ENCODE results near the gene OSM. TPM values are rescaled to one million over a fixed set of nuclear protein-coding genes. Genes with fewer than 3 reads are reported as not detected.

OSM gene
- total and polyA plus RNA-seq, 3 experiments from 2014 or later, result 16.4 to 20.7 (median 18.9) TPM

GRCh38 chr22:30251711-30252110 lies 14.9 kb downstream of the OSM start:
- Histone ChIP-seq H3K4me3 (ENCODE audit: low read length) (no peak overlapping the region), H3K9me3 (ENCODE audit: low read length) (no peaks in the 10 kb centered on the region), H3K27ac (ENCODE audit: low read depth, low read length) (no peak overlapping the region), H3K4me1 (ENCODE audit: insufficient read depth, low read length) (peaks cover 9% of the 10 kb centered on the region), H3K36me3 (ENCODE audit: insufficient read depth, low read length) (no peaks in the 10 kb centered on the region), H3K27me3 (ENCODE audit: insufficient read depth, low read length, poor library complexity, severe bottlenecking) (no peaks in the 10 kb centered on the region)
- DNase-seq, result no peak
- H3K4me1 Mint-ChIP-seq, result peaks cover 14 to 17% (median 15%) of the 10 kb centered on the region in 3 donors
- no peaks in the 10 kb centered on the region for H3K9me3 Mint-ChIP-seq
- H3K36me3 Mint-ChIP-seq, result no peaks in the 10 kb centered on the region
- CTCF ChIA-PET, result no interaction called here
- no peak overlapping the region for H3K27ac Mint-ChIP-seq
- no peak overlapping the region for H3K4me3 Mint-ChIP-seq
- POLR2A ChIA-PET, result no interaction called here
- H3K27me3 Mint-ChIP-seq, result peaks cover 7 to 17% of the 10 kb centered on the region in 2 donors

GRCh38 chr22:30250661-30251267 lies 15.9 kb downstream of the OSM start:
- no peak overlapping the region for H3K27ac ChIP-seq (ENCODE audit: low read depth, low read length)
- no peaks in the 10 kb centered on the region for H3K36me3 ChIP-seq (ENCODE audit: insufficient read depth, low read length)
- H3K27ac Mint-ChIP-seq, result no peak overlapping the region
- no peak overlapping the region for H3K4me3 Mint-ChIP-seq
- H3K27me3 Mint-ChIP-seq, result peaks cover 9 to 23% of the 10 kb centered on the region in 2 donors
- H3K9me3 ChIP-seq (ENCODE audit: low read length), result no peaks in the 10 kb centered on the region
- H3K27me3 ChIP-seq (ENCODE audit: insufficient read depth, low read length, poor library complexity, severe bottlenecking), result no peaks in the 10 kb centered on the region
- H3K4me1 ChIP-seq (ENCODE audit: insufficient read depth, low read length), result peaks cover 16% of the 10 kb centered on the region
- ChIA-PET CTCF (no interaction called here), POLR2A (no interaction called here)
- no peaks in the 10 kb centered on the region for H3K36me3 Mint-ChIP-seq
- no peaks in the 10 kb centered on the region for H3K9me3 Mint-ChIP-seq
- DNase-seq, result no peak
- H3K4me3 ChIP-seq (ENCODE audit: low read length), result no peak overlapping the region
- peaks cover 18 to 26% (median 19%) of the 10 kb centered on the region in 3 donors for H3K4me1 Mint-ChIP-seq

GRCh38 chr22:30250039-30250565 lies 16.5 kb downstream of the OSM start:
- peak overlapping the region in 1 of 8 donors; percentile 27 for H3K27ac Mint-ChIP-seq

GRCh38 chr22:30249049-30250038 lies 17.3 kb downstream of the OSM start:
- POLR2A ChIA-PET, result no interaction called here
- no peak overlapping the region for H3K4me3 ChIP-seq (ENCODE audit: low read length)

More at GRCh38 chr22:30250039-30250565, 16.5 kb downstream of the OSM start:
- no peak for DNase-seq
- Mint-ChIP-seq H3K36me3 (no peaks in the 10 kb centered on the region), H3K4me3 (peak overlapping the region in 1 of 7 donors; percentile 24), H3K27me3 (peaks cover 9 to 23% of the 10 kb centered on the region in 2 donors), H3K4me1 (peaks cover 22 to 31% (median 24%) of the 10 kb centered on the region in 3 donors), H3K9me3 (no peaks in the 10 kb centered on the region)
- Histone ChIP-seq H3K9me3 (ENCODE audit: low read length) (no peaks in the 10 kb centered on the region), H3K36me3 (ENCODE audit: insufficient read depth, low read length) (no peaks in the 10 kb centered on the region), H3K27ac (ENCODE audit: low read depth, low read length) (no peak overlapping the region), H3K4me3 (ENCODE audit: low read length) (no peak overlapping the region), H3K4me1 (ENCODE audit: insufficient read depth, low read length) (peaks cover 19% of the 10 kb centered on the region), H3K27me3 (ENCODE audit: insufficient read depth, low read length, poor library complexity, severe bottlenecking) (no peaks in the 10 kb centered on the region)
- ChIA-PET POLR2A (no interaction called here), CTCF (no interaction called here)

GRCh38 chr22:30248484-30248883 lies 18.2 kb downstream of the OSM start:
- Histone ChIP-seq H3K4me3 (ENCODE audit: low read length) (no peak overlapping the region), H3K4me1 (ENCODE audit: insufficient read depth, low read length) (peaks cover 19% of the 10 kb centered on the region), H3K36me3 (ENCODE audit: insufficient read depth, low read length) (no peaks in the 10 kb centered on the region), H3K9me3 (ENCODE audit: low read length) (no peaks in the 10 kb centered on the region), H3K27me3 (ENCODE audit: insufficient read depth, low read length, poor library complexity, severe bottlenecking) (no peaks in the 10 kb centered on the region), H3K27ac (ENCODE audit: low read depth, low read length) (no peak overlapping the region)
- H3K27ac Mint-ChIP-seq, result peak overlapping the region in 1 of 8 donors; percentile 7
- H3K27me3 Mint-ChIP-seq, result peaks cover 9 to 30% of the 10 kb centered on the region in 2 donors
- no peaks in the 10 kb centered on the region for H3K36me3 Mint-ChIP-seq
- POLR2A ChIA-PET, result no interaction called here
- peak overlapping the region in 3 of 7 donors; percentile 22 to 62 (median 42) for H3K4me3 Mint-ChIP-seq
- H3K9me3 Mint-ChIP-seq, result no peaks in the 10 kb centered on the region
- peaks cover 24 to 31% (median 24%) of the 10 kb centered on the region in 3 donors for H3K4me1 Mint-ChIP-seq
- DNase-seq, result no peak
- CTCF ChIA-PET, result interaction anchor here (1.3 kb wide), 1 partner anchor 15 kb away, joined by 5 read pairs; no protein-coding TSS in a partner anchor

More at GRCh38 chr22:30249049-30250038, 17.3 kb downstream of the OSM start:
- peaks cover 9 to 27% of the 10 kb centered on the region in 2 donors for H3K27me3 Mint-ChIP-seq
- Histone ChIP-seq H3K36me3 (ENCODE audit: insufficient read depth, low read length) (no peaks in the 10 kb centered on the region), H3K27ac (ENCODE audit: low read depth, low read length) (no peak overlapping the region), H3K9me3 (ENCODE audit: low read length) (no peaks in the 10 kb centered on the region), H3K4me1 (ENCODE audit: insufficient read depth, low read length) (peaks cover 19% of the 10 kb centered on the region), H3K27me3 (ENCODE audit: insufficient read depth, low read length, poor library complexity, severe bottlenecking) (no peaks in the 10 kb centered on the region)
- no peak for DNase-seq
- no peaks in the 10 kb centered on the region for H3K36me3 Mint-ChIP-seq
- CTCF ChIA-PET, result no interaction called here
- peak overlapping the region in 1 of 8 donors; percentile 27 for H3K27ac Mint-ChIP-seq
- H3K4me3 Mint-ChIP-seq, result peak overlapping the region in 1 of 7 donors; percentile 24
- H3K9me3 Mint-ChIP-seq, result no peaks in the 10 kb centered on the region
- H3K4me1 Mint-ChIP-seq, result peaks cover 24 to 31% (median 24%) of the 10 kb centered on the region in 3 donors

- Histone ChIP-seq H3K36me3 (ENCODE audit: insufficient read depth, low read length) (no peaks in the 10 kb centered on the region), H3K4me3 (ENCODE audit: low read length) (no peak overlapping the region), H3K27ac (ENCODE audit: low read depth, low read length) (no peak overlapping the region), H3K27me3 (ENCODE audit: insufficient read depth, low read length, poor library complexity, severe bottlenecking) (no peaks in the 10 kb centered on the region), H3K4me1 (ENCODE audit: insufficient read depth, low read length) (peaks cover 19% of the 10 kb centered on the region), H3K9me3 (ENCODE audit: low read length) (no peaks in the 10 kb centered on the region)
- H3K27me3 Mint-ChIP-seq, result peaks cover 9 to 30% of the 10 kb centered on the region in 2 donors
- H3K9me3 Mint-ChIP-seq, result no peaks in the 10 kb centered on the region
- CTCF ChIA-PET, result interaction anchor here (1.3 kb wide), 1 partner anchor 16 kb away, joined by 5 read pairs; no protein-coding TSS in a partner anchor
- peak overlapping the region in 3 of 7 donors; percentile 10 to 42 (median 22) for H3K4me3 Mint-ChIP-seq
- no peaks in the 10 kb centered on the region for H3K36me3 Mint-ChIP-seq
- POLR2A ChIA-PET, result no interaction called here
- H3K27ac Mint-ChIP-seq, result no peak overlapping the region
- no peak for DNase-seq
- H3K4me1 Mint-ChIP-seq, result peaks cover 22 to 31% (median 23%) of the 10 kb centered on the region in 3 donors
Measured at GRCh38 chr22:30247974-30248373, 18.7 kb downstream of the OSM start.

GRCh38 chr22:30247561-30247960 lies 19.1 kb downstream of the OSM start:
- Mint-ChIP-seq H3K27me3 (peaks cover 10 to 30% of the 10 kb centered on the region in 2 donors), H3K36me3 (no peaks in the 10 kb centered on the region), H3K4me3 (peak overlapping the region in 2 of 7 donors; percentile 15 to 36), H3K27ac (no peak overlapping the region), H3K9me3 (no peaks in the 10 kb centered on the region), H3K4me1 (peaks cover 19 to 31% (median 21%) of the 10 kb centered on the region in 3 donors)
- ChIA-PET POLR2A (no interaction called here), CTCF (interaction anchor here (1.3 kb wide), 1 partner anchor 16 kb away, joined by 5 read pairs; no protein-coding TSS in a partner anchor)
- peaks cover 19% of the 10 kb centered on the region for H3K4me1 ChIP-seq (ENCODE audit: insufficient read depth, low read length)
- no peak overlapping the region for H3K27ac ChIP-seq (ENCODE audit: low read depth, low read length)
- DNase-seq, result no peak
- no peaks in the 10 kb centered on the region for H3K36me3 ChIP-seq (ENCODE audit: insufficient read depth, low read length)
- no peaks in the 10 kb centered on the region for H3K9me3 ChIP-seq (ENCODE audit: low read length)
- H3K27me3 ChIP-seq (ENCODE audit: insufficient read depth, low read length, poor library complexity, severe bottlenecking), result no peaks in the 10 kb centered on the region
- no peak overlapping the region for H3K4me3 ChIP-seq (ENCODE audit: low read length)

Data from CD8-positive, alpha-beta memory T cell (primary cell).